ENCODE measurements around the gene GRIN3B.
"Not testable (repeated sequence)": the region's sequence is repeated elsewhere in the genome, so short reads cannot be mapped to it uniquely, and the experiment has no call there.

Gene GRIN3B

GRCh38 chr19:954672-955494, 45.3 kb upstream of the GRIN3B start:
- TF ChIP-seq CTCF (IDR thresholded peaks at IDR 0.05; ENCODE audit: low read depth, low read length, missing control alignments): no peak
- no peak for DNase-seq (ENCODE audit: low read depth)
- in situ Hi-C loops (cut with HindIII; ENCODE audit: low sequenced_read_pairs): no loop called here
- no peak overlapping the region for H3K4me3 ChIP-seq (ENCODE audit: low read depth, low read length)

GRCh38 chr19:955803-956765, 44.1 kb upstream of the GRIN3B start:
- no peak for TF ChIP-seq CTCF (IDR thresholded peaks at IDR 0.05; ENCODE audit: low read depth, low read length, missing control alignments)
- DNase-seq (ENCODE audit: low read depth): no peak
- in situ Hi-C loops (cut with HindIII; ENCODE audit: low sequenced_read_pairs): no loop called here
- no peak overlapping the region for H3K4me3 ChIP-seq (ENCODE audit: low read depth, low read length)

GRCh38 chr19:956766-957440, 43.3 kb upstream of the GRIN3B start:
- no peak for DNase-seq (ENCODE audit: low read depth)
- TF ChIP-seq CTCF (IDR thresholded peaks at IDR 0.05; ENCODE audit: low read depth, low read length, missing control alignments): no peak
- no peak overlapping the region for H3K4me3 ChIP-seq (ENCODE audit: low read depth, low read length)
- in situ Hi-C loops (cut with HindIII; ENCODE audit: low sequenced_read_pairs): no loop called here

- DNase-seq (ENCODE audit: low read depth); in situ Hi-C loops (cut with HindIII; ENCODE audit: low sequenced_read_pairs); H3K4me3 ChIP-seq (ENCODE audit: low read depth, low read length): not testable (repeated sequence)
Observed at GRCh38 chr19:957578-957977, 42.6 kb upstream of the GRIN3B start.

GRCh38 chr19:958967-959855, 41.0 kb upstream of the GRIN3B start:
- no peak for DNase-seq (ENCODE audit: low read depth)
- in situ Hi-C loops (cut with HindIII; ENCODE audit: low sequenced_read_pairs): no loop called here

More at GRCh38 chr19:958967-959855, 41.0 kb upstream of the GRIN3B start:
- no peak for TF ChIP-seq CTCF (IDR thresholded peaks at IDR 0.05; ENCODE audit: low read depth, low read length, missing control alignments)
- no peak overlapping the region for H3K4me3 ChIP-seq (ENCODE audit: low read depth, low read length)

All from astrocyte of the cerebellum (primary cell).